Activated naive CD8-positive, alpha-beta T cell (primary cell): Measurements from ENCODE around the gene STARD10.

Experiments used
- H3K27ac Mint-ChIP-seq: one replicate; pipeline ENCODE4 v1.8.0; 2021; ENCODE audit warnings: mixed read lengths
- H3K27me3 Mint-ChIP-seq: one replicate; pipeline ENCODE4 v1.8.0; 2021; ENCODE audit warnings: mixed read lengths
- H3K36me3 Mint-ChIP-seq: one replicate; pipeline ENCODE4 v1.8.0; 2021; ENCODE audit warnings: mixed read lengths
- H3K4me1 Mint-ChIP-seq: one replicate; pipeline ENCODE4 v1.8.0; 2021; ENCODE audit warnings: low read depth, mixed read lengths
- H3K4me3 Mint-ChIP-seq: one replicate; pipeline ENCODE4 v1.8.0; 2021; ENCODE audit warnings: mild to moderate bottlenecking, mixed read lengths
- H3K9me3 Mint-ChIP-seq: one replicate; pipeline ENCODE4 v1.8.0; 2021; ENCODE audit warnings: low read depth, mixed read lengths

Gene STARD10, protein sequence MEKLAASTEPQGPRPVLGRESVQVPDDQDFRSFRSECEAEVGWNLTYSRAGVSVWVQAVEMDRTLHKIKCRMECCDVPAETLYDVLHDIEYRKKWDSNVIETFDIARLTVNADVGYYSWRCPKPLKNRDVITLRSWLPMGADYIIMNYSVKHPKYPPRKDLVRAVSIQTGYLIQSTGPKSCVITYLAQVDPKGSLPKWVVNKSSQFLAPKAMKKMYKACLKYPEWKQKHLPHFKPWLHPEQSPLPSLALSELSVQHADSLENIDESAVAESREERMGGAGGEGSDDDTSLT

DNA sequence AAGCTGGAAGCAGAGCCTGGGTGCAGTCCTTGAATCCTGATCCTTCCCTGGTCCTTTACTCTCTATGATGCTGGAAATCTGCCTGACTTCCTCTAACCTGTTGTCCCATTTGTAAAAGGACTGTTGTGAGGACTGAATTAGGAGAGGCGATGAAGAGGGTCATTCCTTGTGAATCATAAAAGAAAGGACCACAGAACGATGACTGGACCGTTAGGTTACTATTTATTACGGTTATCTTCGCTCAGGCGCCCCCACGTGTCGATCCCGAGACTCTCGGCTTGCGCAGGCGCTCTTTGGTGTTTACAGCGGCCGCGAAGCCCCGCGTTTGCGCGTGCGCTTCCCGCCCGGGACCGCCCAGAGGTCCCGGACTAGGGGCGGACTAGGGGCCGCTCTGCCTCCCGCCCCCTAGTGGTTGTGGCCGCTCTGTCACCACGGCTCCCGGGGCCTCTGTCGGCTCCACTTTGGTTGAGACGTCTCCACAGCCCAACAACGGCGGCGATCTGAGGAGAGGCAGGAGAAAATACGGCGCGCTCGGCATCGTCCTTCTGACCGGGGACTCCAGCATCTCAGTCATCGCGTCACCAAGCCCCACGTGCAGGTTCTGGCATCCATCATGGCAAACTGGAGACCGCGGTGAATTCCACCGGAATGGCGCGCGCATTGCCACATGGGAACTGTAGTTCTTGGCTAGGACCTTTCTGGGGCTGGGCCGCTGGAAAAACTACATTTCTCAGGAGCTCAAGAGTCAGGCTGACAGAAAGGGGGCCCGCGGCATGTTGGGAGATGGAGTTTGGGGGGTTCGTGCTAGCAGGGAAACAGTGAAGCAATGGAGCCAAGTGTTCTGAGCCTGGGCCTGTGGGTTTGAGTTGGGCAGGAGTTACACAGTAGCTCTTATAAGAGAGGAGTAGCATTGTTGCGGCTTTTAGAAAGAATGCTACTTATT is at the start of gene STARD10:
Gene STARD10, minus strand, starts transcription at position 623 of the 943 bp plus-strand sequence. CDS start 12,866 bp downstream, outside the sequence.
- peak within 1 kb of the TSS; percentile 100 for H3K27ac Mint-ChIP-seq
- no peaks in the 10 kb centered on the region for H3K36me3 Mint-ChIP-seq
- peak within 1 kb of the TSS; percentile 98 for H3K4me3 Mint-ChIP-seq
- H3K4me1 Mint-ChIP-seq, result peaks cover 28% of the 10 kb centered on the region
- no peaks in the 10 kb centered on the region for H3K27me3 Mint-ChIP-seq
- no peaks in the 10 kb centered on the region for H3K9me3 Mint-ChIP-seq

GRCh38 chr11:72842653-72843330 is 48.9 kb upstream of the STARD10 start:
- peaks cover 7% of the 10 kb centered on the region for H3K36me3 Mint-ChIP-seq
- H3K4me3 Mint-ChIP-seq, result no peak overlapping the region
- H3K9me3 Mint-ChIP-seq, result no peaks in the 10 kb centered on the region
- H3K4me1 Mint-ChIP-seq, result no peaks in the 10 kb centered on the region
- no peaks in the 10 kb centered on the region for H3K27me3 Mint-ChIP-seq
- peak overlapping the region; percentile 34 for H3K27ac Mint-ChIP-seq

GRCh38 chr11:72842126-72842525 is 48.3 kb upstream of the STARD10 start:
- peaks cover 7% of the 10 kb centered on the region for H3K36me3 Mint-ChIP-seq
- H3K4me1 Mint-ChIP-seq, result no peaks in the 10 kb centered on the region
- no peaks in the 10 kb centered on the region for H3K27me3 Mint-ChIP-seq
- H3K9me3 Mint-ChIP-seq, result no peaks in the 10 kb centered on the region
- H3K27ac Mint-ChIP-seq, result no peak overlapping the region
- no peak overlapping the region for H3K4me3 Mint-ChIP-seq

GRCh38 chr11:72841397-72841796 is 47.5 kb upstream of the STARD10 start:
- Mint-ChIP-seq H3K27ac (no peak overlapping the region), H3K9me3 (no peaks in the 10 kb centered on the region), H3K4me3 (no peak overlapping the region), H3K4me1 (no peaks in the 10 kb centered on the region), H3K27me3 (no peaks in the 10 kb centered on the region), H3K36me3 (peaks cover 7% of the 10 kb centered on the region)

- no peaks in the 10 kb centered on the region for H3K9me3 Mint-ChIP-seq
- no peaks in the 10 kb centered on the region for H3K27me3 Mint-ChIP-seq
- no peak overlapping the region for H3K27ac Mint-ChIP-seq
- H3K4me3 Mint-ChIP-seq, result no peak overlapping the region
- no peaks in the 10 kb centered on the region for H3K4me1 Mint-ChIP-seq
- H3K36me3 Mint-ChIP-seq, result peaks cover 7% of the 10 kb centered on the region
These were observed 46.9 kb upstream of the STARD10 start for GRCh38 chr11:72840780-72841179.

DNA sequence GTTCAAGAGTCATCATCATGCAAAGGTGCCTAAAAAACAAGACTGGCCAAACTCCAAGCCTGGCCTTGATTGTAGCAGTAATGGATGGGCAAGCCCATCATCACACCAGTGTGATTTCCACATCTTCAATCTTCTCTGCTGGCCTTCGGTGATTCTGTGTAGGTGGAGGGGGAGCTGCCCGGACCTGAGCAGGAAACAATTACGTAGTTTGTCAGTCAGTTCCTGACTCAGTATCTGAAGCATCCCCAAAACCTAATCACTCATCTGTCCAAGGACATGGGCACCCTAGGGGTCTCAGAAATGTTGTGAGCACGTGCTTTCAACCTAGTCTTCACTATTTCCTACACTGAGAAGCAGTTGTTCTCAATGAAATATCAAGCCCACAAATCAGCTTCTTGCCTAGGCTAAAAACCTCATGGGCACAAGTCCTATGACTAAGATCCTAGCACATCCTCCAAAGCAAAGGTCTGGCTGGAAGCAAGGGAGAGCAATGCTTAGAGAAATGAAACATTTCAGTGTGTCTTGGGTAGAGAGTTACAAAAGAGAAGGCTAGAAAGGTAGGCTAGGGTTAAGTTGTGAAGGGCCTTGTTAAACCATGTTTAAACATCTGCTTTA is 45.0 kb upstream of the STARD10 start:
- Mint-ChIP-seq H3K27me3 (no peaks in the 10 kb centered on the region), H3K4me1 (no peaks in the 10 kb centered on the region), H3K27ac (no peak overlapping the region), H3K36me3 (peaks cover 4% of the 10 kb centered on the region), H3K4me3 (no peak overlapping the region), H3K9me3 (no peaks in the 10 kb centered on the region)

DNA sequence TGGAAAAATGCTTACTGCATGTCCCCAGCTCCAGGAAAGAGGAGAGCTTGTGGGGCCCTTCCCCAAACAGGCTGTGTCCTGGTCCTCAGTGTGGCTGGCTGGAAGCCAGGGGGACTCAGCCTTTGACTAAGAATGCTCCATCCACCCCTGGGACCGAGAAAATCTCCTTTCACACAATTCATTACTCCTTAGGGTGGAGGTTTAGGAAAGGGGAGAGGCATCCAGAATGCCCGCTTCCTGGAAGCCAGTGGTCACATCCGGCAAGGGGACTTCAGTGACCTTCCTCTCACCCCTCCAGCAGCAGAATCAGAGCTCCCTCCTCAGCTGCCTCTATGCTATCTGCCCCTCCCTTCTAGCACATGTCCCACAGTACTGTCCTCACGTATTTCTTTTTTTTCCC is 42.3 kb upstream of the STARD10 start:
- Mint-ChIP-seq H3K9me3 (no peaks in the 10 kb centered on the region), H3K36me3 (no peaks in the 10 kb centered on the region), H3K27ac (no peak overlapping the region), H3K27me3 (no peaks in the 10 kb centered on the region), H3K4me1 (peaks cover 2% of the 10 kb centered on the region), H3K4me3 (no peak overlapping the region)

DNA sequence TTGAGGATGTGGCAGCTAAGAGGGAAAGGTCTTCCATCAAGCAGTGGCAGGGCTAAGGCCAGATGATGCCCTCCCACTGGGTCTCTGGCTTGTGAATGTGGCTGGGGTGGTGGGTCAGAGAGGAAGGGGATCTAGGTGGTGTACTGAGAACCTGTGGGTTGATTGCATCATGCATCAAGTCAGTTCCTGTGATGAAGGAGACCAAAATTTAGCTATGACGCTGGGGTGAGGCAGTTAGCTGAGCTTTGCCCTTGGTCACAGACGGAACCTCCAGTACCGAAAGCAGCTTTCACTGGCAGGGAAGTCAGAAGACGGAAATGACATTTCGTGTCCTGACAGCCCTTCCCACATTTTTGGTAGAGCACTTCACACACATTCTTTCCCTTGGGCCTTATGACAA is 41.1 kb upstream of the STARD10 start:
- no peak overlapping the region for H3K4me3 Mint-ChIP-seq
- H3K27me3 Mint-ChIP-seq, result no peaks in the 10 kb centered on the region
- H3K4me1 Mint-ChIP-seq, result peaks cover 2% of the 10 kb centered on the region
- no peaks in the 10 kb centered on the region for H3K9me3 Mint-ChIP-seq
- H3K36me3 Mint-ChIP-seq, result no peaks in the 10 kb centered on the region
- H3K27ac Mint-ChIP-seq, result peak overlapping the region; percentile 85

DNA sequence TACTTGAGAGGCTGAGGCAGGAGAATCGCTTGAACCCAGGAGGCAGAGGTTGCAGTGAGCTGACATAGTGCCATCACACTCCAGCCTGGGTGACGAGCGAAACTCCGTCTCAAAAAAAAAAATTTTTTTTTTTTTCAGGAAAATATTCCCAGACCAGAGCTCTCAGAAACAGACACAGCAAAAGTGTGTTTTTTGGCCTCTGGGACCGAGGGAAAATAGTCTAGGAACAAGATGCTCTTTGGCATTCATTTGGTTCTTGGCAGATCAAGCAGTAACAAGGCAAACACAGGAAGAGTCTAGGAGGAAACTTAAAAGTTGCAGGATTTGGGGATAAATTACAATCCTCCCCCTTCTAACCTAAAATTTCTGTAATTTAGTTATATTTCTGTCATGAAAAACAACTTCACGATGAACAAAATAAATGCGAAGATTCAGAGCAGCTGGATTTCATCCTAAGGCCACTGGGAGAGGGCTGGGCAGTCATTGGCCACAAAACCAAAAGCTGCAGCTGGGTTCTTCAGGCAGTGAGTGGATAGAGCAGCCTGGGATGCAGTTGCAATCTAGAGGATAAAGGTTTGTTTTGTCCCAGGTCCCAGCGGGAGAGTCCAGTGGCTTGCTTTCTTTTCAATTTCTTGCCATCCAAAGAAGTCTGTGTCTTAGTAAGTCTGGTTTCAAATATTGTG is 40.1 kb upstream of the STARD10 start:
- Mint-ChIP-seq H3K4me3 (no peak overlapping the region), H3K27me3 (no peaks in the 10 kb centered on the region), H3K4me1 (peaks cover 2% of the 10 kb centered on the region), H3K9me3 (no peaks in the 10 kb centered on the region), H3K36me3 (no peaks in the 10 kb centered on the region), H3K27ac (peak overlapping the region; percentile 85)

- H3K36me3 Mint-ChIP-seq, result no peaks in the 10 kb centered on the region
These were observed 39.4 kb upstream of the STARD10 start for GRCh38 chr11:72833083-72833733.

DNA sequence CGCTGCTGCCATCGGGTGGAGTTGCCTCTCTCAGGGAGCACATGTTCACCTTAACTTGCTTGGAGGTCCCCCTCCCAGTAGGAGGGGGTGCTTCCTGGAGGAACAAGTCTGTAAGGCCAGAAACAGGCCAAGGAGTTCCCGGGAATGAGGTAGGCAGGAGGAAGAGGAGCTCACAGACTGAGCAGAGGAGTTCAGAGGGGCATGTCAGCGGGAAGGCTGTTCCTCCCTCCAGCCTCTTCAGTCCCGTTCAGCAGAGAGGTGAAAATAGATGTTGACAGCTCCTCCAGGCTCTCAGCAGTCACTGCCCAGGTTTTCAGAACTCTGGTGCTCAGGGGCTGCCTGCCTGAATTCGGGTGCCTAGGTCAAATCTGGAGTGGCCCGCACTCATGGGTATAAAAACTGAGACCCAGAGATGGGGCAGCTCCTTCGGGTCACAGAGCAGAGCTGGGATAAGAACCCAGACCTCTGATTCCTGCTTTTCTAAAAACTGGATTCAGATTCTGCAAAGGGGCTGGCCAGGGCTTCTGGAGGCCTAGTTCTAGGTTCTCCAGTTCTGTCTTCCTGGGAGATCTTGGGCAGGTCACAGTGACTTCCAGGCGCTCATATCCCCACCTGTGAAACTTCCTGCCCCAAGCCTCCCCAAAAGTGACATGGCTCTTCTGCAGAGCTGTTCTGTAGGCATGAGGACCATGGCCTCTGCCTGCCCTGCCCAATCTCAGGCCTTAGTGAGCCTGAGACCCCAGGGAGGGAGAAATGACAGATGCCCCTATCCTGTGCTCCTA is 38.6 kb upstream of the STARD10 start:
- H3K4me3 Mint-ChIP-seq, result no peak overlapping the region
- no peaks in the 10 kb centered on the region for H3K27me3 Mint-ChIP-seq
- H3K36me3 Mint-ChIP-seq, result no peaks in the 10 kb centered on the region
- no peaks in the 10 kb centered on the region for H3K9me3 Mint-ChIP-seq
- H3K4me1 Mint-ChIP-seq, result peaks cover 2% of the 10 kb centered on the region
- peak overlapping the region; percentile 46 for H3K27ac Mint-ChIP-seq

More at GRCh38 chr11:72833083-72833733, 39.4 kb upstream of the STARD10 start:
- Mint-ChIP-seq H3K27ac (peak overlapping the region; percentile 46), H3K27me3 (no peaks in the 10 kb centered on the region), H3K4me3 (no peak overlapping the region), H3K9me3 (no peaks in the 10 kb centered on the region), H3K4me1 (peaks cover 2% of the 10 kb centered on the region)

DNA sequence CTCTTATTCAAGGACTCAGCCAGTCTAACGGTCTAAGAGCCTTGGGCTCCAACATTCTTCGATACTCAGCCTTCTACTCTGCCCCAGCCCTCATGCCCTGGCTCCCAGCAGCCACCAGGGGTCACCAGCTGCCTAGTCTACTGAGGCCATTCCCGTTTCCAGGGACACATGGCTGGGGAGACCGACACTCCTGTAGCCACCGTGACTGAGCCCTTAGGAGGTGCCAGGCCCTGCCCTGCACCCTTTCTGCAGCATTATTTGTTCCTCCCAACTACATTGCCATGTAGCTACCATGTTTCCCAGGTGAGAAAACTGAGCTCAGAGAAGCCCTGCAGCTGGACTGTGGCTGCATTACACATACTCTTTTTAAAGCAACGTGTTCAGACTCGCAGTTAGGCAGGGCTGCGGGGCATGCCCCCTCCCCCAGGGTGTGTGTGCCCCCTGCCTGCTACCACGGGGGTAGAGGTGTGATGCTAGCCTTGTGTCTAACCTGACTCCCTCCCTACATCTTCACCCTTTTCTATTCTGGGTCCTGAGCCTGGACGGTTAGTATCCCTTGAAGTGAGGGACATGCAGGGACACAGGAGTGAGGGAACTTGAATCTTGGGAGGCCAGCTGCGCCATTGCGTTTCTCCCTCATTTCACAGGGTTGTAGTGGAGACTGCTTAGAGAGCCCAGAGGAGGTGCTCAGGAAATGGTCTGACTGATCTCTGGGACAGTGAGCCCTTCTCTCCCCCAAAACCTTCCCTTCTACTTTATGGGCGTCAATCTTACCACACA is 37.9 kb upstream of the STARD10 start:
- peak overlapping the region; percentile 70 for H3K27ac Mint-ChIP-seq
- H3K9me3 Mint-ChIP-seq, result no peaks in the 10 kb centered on the region
- H3K27me3 Mint-ChIP-seq, result no peaks in the 10 kb centered on the region
- H3K4me1 Mint-ChIP-seq, result peaks cover 2% of the 10 kb centered on the region
- no peaks in the 10 kb centered on the region for H3K36me3 Mint-ChIP-seq
- H3K4me3 Mint-ChIP-seq, result no peak overlapping the region
